Motor neuron (in vitro differentiated cells): Measurements from ENCODE around the gene TOB2. TPM values are rescaled to one million over a fixed set of nuclear protein-coding genes. Genes with fewer than 3 reads are reported as not detected.
"Not testable (repeated sequence)": the region's sequence is repeated elsewhere in the genome, so short reads cannot be mapped to it uniquely, and the experiment has no call there.

ENCODE experiments used
- ATAC-seq, 8 experiments: fragments of 200-7000 bp; cut with Tn5 transposase; replicated peaks in 6 of 8; 2 replicates each; pipeline ENCODE4 v1.8.0; 2021; ENCODE audit warnings: mild to moderate bottlenecking in 8 of 8, moderate library complexity in 8 of 8
- H3K27ac ChIP-seq, 2 donors: fragments of 250-450 bp; sonication (Bioruptor Pico); 2 replicates each; pipeline ENCODE4 v1.9.0; 2021; ENCODE audit warnings: antibody characterized with exemption in 2 of 2, mild to moderate bottlenecking in 2 of 2, moderate library complexity in 1 of 2
- H3K4me1 ChIP-seq, 2 donors: fragments of 250-450 bp; sonication (Bioruptor Pico); replicated peaks in 1 of 2; 2 replicates each; pipeline ENCODE4 v1.6.1; 2021; ENCODE audit warnings: antibody characterized with exemption in 2 of 2, mild to moderate bottlenecking in 2 of 2, moderate library complexity in 1 of 2
- H3K4me3 ChIP-seq, 5 donors: fragments of 250-450 bp; sonication (Bioruptor Pico); 2 replicates each; pipeline ENCODE4 v1.9.0; 2021; ENCODE audit warnings: antibody characterized with exemption in 5 of 5, mild to moderate bottlenecking in 5 of 5, moderate library complexity in 4 of 5
- whole genome bisulfite sequencing, 10 experiments: fragments of 450-650 bp; shearing (Covaris generic); methylation state at CpG; one replicate each; pipeline ENCODE4 v1.0.0; 2022; 5-methylcytosine and 5-hydroxymethylcytosine counted together
- in situ Hi-C, 9 experiments: fragments of 400-800 bp; cut with MboI; loops; one replicate each; pipeline ENCODE4 v1.15.0; 2021; ENCODE audit warnings: low sequenced_read_pairs in 9 of 9, low pct_unique_long_range_greater_than_20kb in 2 of 9; ENCODE audit not compliant: unreplicated experiment in 9 of 9
- total RNA-seq, 8 experiments: library from RNA; unstranded; fragments of 300-600 nt; gene quantifications; 2 replicates each; pipeline versions ENCODE4 v1.2.3 to v1.2.4, GENCODE V29; 2022

Gene TOB2
- total RNA-seq, 8 experiments from 2014 or later: 9.7 to 38.3 (median 22.3) TPM

GRCh38 chr22:41458161-41458728 lies 11.6 kb upstream of the TOB2 start:
- 80 to 100% (median 88%) methylated on average over 1 to 6 of the region's 7 CpGs; no CpG with 5 or more reads in 2 of the 10 experiments for whole genome bisulfite sequencing, 10 experiments
- H3K27ac ChIP-seq: no peak overlapping the region
- H3K4me1 ChIP-seq: no peaks in the 10 kb centered on the region
- no peak for ATAC-seq
- H3K4me3 ChIP-seq: no peak overlapping the region
- in situ Hi-C loops: no loop called here

DNA sequence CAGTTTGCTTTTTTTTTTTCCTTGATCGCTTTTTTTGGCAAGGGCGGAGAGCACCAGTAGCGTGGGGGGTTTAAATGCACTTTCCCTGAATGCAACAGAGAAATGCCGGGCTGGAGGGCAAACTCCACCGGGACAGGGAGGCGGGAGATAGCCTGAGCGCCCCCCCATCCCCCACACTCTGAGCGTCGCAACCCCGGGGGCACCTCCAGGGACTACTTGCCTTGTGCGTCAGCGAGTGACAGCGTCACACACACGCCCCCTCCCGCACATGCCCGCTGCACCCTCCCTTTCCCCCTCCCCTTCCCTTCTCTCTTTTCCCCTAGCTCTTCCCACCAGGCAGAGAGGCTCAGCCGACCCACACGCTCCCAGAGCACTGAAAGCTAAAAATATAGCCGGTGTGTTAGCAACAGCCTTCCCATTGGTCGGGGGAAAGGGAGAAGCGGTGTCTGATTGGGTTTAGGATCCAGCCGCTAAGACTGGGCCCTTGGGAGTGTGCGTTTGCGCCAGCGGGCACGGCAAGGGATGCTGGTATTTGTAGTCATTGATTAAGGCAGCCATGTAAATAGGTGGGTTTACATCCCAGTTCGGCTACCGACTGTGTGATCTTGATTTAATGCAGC lies 1.7 kb upstream of the TOB2 start:
- 0 to 20% (median 2%) methylated on average over 1 to 14 of the region's 28 CpGs; no CpG with 5 or more reads in 5 of the 10 experiments for WGBS, 10 experiments
- H3K4me3 ChIP-seq: peak overlapping the region; percentile 58 to 78 (median 73)
- ATAC-seq: peak; percentile 61 to 82 (median 78)
- in situ Hi-C loops: no loop called here
- H3K4me1 ChIP-seq: peaks cover 6 to 9% of the 10 kb centered on the region in 2 donors
- peak overlapping the region; percentile 91 to 94 for H3K27ac ChIP-seq

GRCh38 chr22:41447435-41448188 lies 1.0 kb upstream of the TOB2 start:
- in situ Hi-C loops: no loop called here
- Histone ChIP-seq H3K4me3 (peak overlapping the region; percentile 58 to 78 (median 73)), H3K27ac (peak overlapping the region; percentile 91 to 94), H3K4me1 (peaks cover 6 to 9% of the 10 kb centered on the region in 2 donors)
- ATAC-seq: peak; percentile 6 to 17 (median 12)
- 0 to 3% (median 0%) methylated on average over 4 to 10 of the region's 63 CpGs; no CpG with 5 or more reads in 7 of the 10 experiments for WGBS, 10 experiments

DNA sequence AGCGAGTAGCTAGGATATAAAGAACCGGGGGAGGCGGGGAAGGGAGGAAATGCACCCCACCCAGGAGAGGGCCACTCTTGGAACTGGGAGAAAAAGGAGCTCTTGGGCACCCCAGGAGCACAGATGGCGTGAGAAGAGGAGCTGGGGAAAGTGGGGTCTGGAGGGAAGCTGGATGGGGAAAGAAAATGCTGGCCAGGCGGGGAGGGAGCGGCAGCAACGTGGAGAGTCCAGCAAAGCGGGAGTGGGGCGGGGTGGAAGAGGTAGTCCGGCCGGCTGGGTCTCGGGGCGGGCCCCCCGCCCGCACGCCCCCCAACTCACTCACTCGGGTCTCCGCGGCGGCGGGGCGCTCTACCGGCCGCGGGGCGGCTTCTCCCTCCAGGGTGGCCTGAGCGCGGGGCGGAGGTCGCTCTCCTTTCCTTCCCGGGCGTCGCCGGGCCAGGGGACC lies 522 bp downstream of the TOB2 start:
- H3K4me1 ChIP-seq: peaks cover 6 to 9% of the 10 kb centered on the region in 2 donors
- H3K4me3 ChIP-seq: peak overlapping the region; percentile 58 to 78 (median 73)
- WGBS, 10 experiments: no CpG with 5 or more reads among the region's 34 CpGs
- peak overlapping the region; percentile 31 to 70 for H3K27ac ChIP-seq
- in situ Hi-C loops: no loop called here
- ATAC-seq: no peak

GRCh38 chr22:41445129-41446056 lies 1.2 kb downstream of the TOB2 start:
- Histone ChIP-seq H3K4me1 (peaks cover 6 to 9% of the 10 kb centered on the region in 2 donors), H3K27ac (peak overlapping the region; percentile 36 to 70), H3K4me3 (peak overlapping the region; percentile 58 to 78 (median 73))
- ATAC-seq: no peak
- in situ Hi-C loops: no loop called here
- 0 to 7% (median 0%) methylated on average over 1 to 22 of the region's 22 CpGs for WGBS, 10 experiments

DNA sequence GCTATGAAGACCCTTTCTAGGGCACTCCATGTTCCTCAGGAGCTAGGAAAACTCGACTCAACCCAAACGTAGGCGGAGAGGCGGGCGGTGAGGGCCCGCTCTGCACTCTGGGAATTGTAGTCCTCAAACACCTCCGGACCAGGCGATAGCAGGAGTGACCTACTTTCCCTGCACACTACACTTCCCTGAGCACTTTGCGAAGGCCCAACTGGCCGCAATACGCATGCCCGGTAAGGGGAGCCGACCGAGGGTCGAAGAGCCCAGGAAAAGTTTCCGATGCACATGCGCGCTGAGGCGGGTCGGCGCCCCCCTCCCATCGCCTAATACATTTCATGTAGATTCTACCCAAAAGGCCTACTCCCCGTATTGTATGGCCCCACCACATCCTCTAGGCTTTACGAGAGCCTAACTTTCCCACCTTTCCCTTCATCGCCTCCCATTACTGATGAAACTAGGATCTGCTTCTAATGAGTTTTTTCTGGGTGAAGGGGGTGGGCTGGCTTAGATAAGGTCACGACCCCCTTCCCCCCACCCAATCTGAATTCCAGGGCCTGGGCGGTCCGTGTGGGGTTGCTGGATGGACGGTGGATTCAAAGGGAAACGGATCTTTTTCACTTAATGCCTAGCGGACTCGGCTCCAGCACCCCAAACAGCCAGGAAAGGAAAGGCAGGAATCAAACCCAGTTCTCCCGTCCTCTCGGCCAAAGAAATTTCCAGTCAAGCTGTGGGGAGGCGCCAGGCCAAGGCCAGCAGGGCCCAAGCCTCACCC lies 2.1 kb downstream of the TOB2 start:
- 0 to 20% (median 1%) methylated on average over 1 to 13 of the region's 35 CpGs; no CpG with 5 or more reads in 2 of the 10 experiments for WGBS, 10 experiments
- in situ Hi-C loops: no loop called here
- Histone ChIP-seq H3K4me1 (peaks cover 6 to 9% of the 10 kb centered on the region in 2 donors), H3K27ac (peak overlapping the region; percentile 50 to 76), H3K4me3 (peak overlapping the region; percentile 58 to 78 (median 73))
- peak; percentile 33 to 70 (median 67) for ATAC-seq

DNA sequence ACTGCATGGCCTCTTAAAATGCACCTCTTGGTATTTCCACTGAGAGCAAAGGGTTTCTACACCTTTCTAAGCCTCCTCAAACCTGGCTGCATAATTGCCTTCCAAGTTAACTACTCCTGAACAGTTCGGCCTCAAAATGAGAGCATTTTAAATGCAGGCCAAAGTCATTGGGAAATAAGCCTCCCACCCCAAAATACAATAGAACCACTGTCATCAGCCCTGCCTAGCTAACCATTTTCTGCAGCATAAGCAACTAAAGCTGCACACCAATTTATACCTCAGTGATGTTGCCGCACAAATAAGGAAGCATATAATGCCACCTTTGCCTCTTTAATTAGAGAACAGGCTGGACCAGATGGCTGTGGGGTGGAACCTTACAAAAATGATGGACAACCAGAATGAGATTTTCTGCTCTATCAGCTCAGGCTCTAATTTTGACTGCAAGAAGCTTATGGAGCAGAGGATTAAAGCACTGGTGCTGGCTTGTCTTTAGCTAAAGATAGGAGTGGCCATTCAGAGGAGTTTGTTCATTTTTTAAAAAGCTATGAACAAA lies 4.3 kb downstream of the TOB2 start:
- ATAC-seq: no peak
- 60 to 100% (median 93%) methylated on average over 1 to 2 of the region's 2 CpGs; no CpG with 5 or more reads in 6 of the 10 experiments for WGBS, 10 experiments
- no peaks in the 10 kb centered on the region for H3K4me1 ChIP-seq
- H3K4me3 ChIP-seq: no peak overlapping the region
- in situ Hi-C loops: no loop called here
- no peak overlapping the region for H3K27ac ChIP-seq

DNA sequence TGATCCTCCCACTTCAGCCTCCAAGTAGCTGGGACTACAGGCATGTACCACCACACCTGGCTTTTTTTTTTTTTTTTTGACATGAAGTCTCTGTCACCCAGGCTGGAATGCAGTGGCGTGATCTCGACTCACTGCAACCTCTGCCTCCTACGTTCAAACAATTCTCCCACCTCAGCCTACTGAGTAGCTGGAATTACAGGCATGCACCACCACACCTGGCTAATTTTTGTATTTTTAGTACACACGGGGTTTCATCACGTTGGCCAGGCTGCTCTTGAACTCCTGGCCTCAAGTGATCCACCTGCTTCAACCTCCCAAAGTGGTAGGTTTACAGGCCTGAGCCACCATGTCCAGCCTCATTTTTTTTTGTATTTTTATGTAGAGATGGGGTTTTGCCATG lies 6.1 kb downstream of the TOB2 start:
- WGBS, 10 experiments: 88 to 100% (median 96%) methylated on average over 2 to 5 of the region's 5 CpGs; no CpG with 5 or more reads in 6 of the 10 experiments
- H3K4me1 ChIP-seq, ATAC-seq, in situ Hi-C loops, H3K27ac ChIP-seq, H3K4me3 ChIP-seq: not testable (repeated sequence)

DNA sequence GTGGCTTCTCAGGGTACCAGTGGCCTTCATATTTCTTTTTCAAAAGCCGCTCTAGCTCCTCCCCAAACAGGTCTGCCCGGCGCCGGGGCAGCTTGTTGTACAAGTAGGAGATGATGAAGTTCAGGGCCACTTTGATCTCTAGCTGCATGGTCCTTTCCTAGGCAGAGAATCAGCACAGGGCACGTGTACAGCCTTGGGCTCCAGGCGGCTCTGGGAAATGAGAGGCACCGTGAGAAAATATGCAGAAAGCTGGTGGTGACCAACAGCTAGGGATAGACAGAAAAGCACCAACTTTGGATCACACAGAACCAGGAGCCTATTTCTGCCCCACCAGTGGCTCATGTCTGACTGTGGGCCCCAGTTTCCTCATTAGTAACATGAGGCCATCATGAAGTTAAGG lies 9.4 kb downstream of the TOB2 start:
- Histone ChIP-seq H3K4me3 (no peak overlapping the region), H3K4me1 (no peaks in the 10 kb centered on the region), H3K27ac (no peak overlapping the region)
- in situ Hi-C loops: no loop called here
- 60 to 92% (median 88%) methylated on average over 1 to 6 of the region's 7 CpGs; no CpG with 5 or more reads in 4 of the 10 experiments for WGBS, 10 experiments
- ATAC-seq: no peak

- in situ Hi-C loops: no loop called here
- Histone ChIP-seq H3K4me3 (no peak overlapping the region), H3K4me1 (no peaks in the 10 kb centered on the region), H3K27ac (no peak overlapping the region)
- 74 to 100% (median 100%) methylated on average over 2 to 6 of the region's 23 CpGs; no CpG with 5 or more reads in 5 of the 10 experiments for WGBS, 10 experiments
- ATAC-seq: no peak
Measured at GRCh38 chr22:41436322-41437113, 10.1 kb downstream of the TOB2 start.

- Histone ChIP-seq H3K4me1 (no peaks in the 10 kb centered on the region), H3K27ac (no peak overlapping the region), H3K4me3 (no peak overlapping the region)
- no peak for ATAC-seq
- in situ Hi-C loops: no loop called here
- 67 to 88% (median 86%) methylated on average over 1 to 4 of the region's 4 CpGs; no CpG with 5 or more reads in 7 of the 10 experiments for WGBS, 10 experiments
Measured at GRCh38 chr22:41435560-41435959, 11.0 kb downstream of the TOB2 start.
